GM03348 (cell line): ENCODE data around the gene ATAD3B.
"Not testable (repeated sequence)": the region's sequence is repeated elsewhere in the genome, so short reads cannot be mapped to it uniquely, and the experiment has no call there.

Experiments used
- DNase-seq: peaks from one replicate; pipeline ENCODE4 v3.0.0; 2012; ENCODE audit warnings: low spot score

The ATAD3B gene

GRCh38 chr1:1433804-1434130, 37.8 kb upstream of the ATAD3B start:
- DNase-seq: peak; percentile 20

- peak; percentile 6 for DNase-seq
These were observed 37.3 kb upstream of the ATAD3B start for GRCh38 chr1:1434131-1434823.

- peak; percentile 9 for DNase-seq
These were observed 36.8 kb upstream of the ATAD3B start for GRCh38 chr1:1434824-1435105.

- peak; percentile 97 for DNase-seq
These were observed 36.3 kb upstream of the ATAD3B start, which contains the start of gene VWA1 for GRCh38 chr1:1435106-1435903. Gene VWA1 (plus strand): TSS chr1:1435690. CDS start chr1:1435749, 59 bp downstream.

- DNase-seq: peak; percentile 11
These were observed 35.5 kb upstream of the ATAD3B start for GRCh38 chr1:1435911-1436629.

- no peak for DNase-seq
These were observed 34.9 kb upstream of the ATAD3B start for GRCh38 chr1:1436630-1437032.

GRCh38 chr1:1437033-1437903, 34.3 kb upstream of the ATAD3B start:
- DNase-seq: peak; percentile 7

GRCh38 chr1:1437904-1438376, 33.6 kb upstream of the ATAD3B start:
- DNase-seq: peak; percentile 26

GRCh38 chr1:1438531-1439381, 32.8 kb upstream of the ATAD3B start:
- DNase-seq: peak; percentile 5

GRCh38 chr1:1439546-1440261, 31.9 kb upstream of the ATAD3B start:
- DNase-seq: peak; percentile 4

- peak; percentile 27 for DNase-seq
These were observed 31.1 kb upstream of the ATAD3B start for GRCh38 chr1:1440262-1441001.

GRCh38 chr1:1441002-1441888, 30.3 kb upstream of the ATAD3B start:
- DNase-seq: peak; percentile 93

- no peak for DNase-seq
These were observed 29.3 kb upstream of the ATAD3B start for GRCh38 chr1:1442069-1442770.

GRCh38 chr1:1446631-1447030, 24.9 kb upstream of the ATAD3B start:
- not testable (repeated sequence) for DNase-seq

GRCh38 chr1:1449099-1449739, 22.3 kb upstream of the ATAD3B start, which contains the start of gene ATAD3C:
Gene ATAD3C (plus strand): TSS chr1:1449689. CDS start chr1:1450684, 995 bp downstream.
- no peak for DNase-seq

- not testable (repeated sequence) for DNase-seq
These were observed 20.9 kb upstream of the ATAD3B start for GRCh38 chr1:1450616-1451015.

- DNase-seq: peak; percentile 2
These were observed 19.7 kb upstream of the ATAD3B start for GRCh38 chr1:1451696-1452364.
